IMR-90 (cell line): ENCODE data around the gene MAS1L. TPM values are rescaled to one million over a fixed set of nuclear protein-coding genes. Genes with fewer than 3 reads are reported as not detected.

Source experiments
- ATAC-seq: fragments of 200-7000 bp; cut with Tn5 transposase; 2 replicates; pipeline ENCODE4 v1.9.1; 2020; ENCODE audit warnings: low read depth, mild to moderate bottlenecking, moderate library complexity
- BruUV-seq: library from RNA; stranded (reverse); fragments of 400-500 nt; replicated peaks from 2 replicates; lab custom pipeline; 2021; lab: Mats Ljungman, UMichigan
- CTCF ChIA-PET: fragments of 300-600 bp; formaldehyde crosslinking; extraction: SDS; loops from one replicate; lab custom pipeline; 2021; ENCODE audit warnings: antibody characterized with exemption; lab: Yijun Ruan, JAX
- POLR2A ChIA-PET: fragments of 300-600 bp; sonication (Branson Sonifier 250); formaldehyde crosslinking; loops from one replicate; lab custom pipeline; 2022; ENCODE audit warnings: antibody characterized with exemption; ENCODE audit not compliant: unreplicated experiment; lab: Charles Lee
- DNase-seq: peaks from one replicate; pipeline ENCODE4 v3.0.0; 2013
- H2AFZ ChIP-seq: replicated peaks from 2 replicates; pipeline ENCODE3; 2013; ENCODE audit warnings: low read length, mild to moderate bottlenecking; ENCODE audit not compliant: poor library complexity
- H2AK5ac ChIP-seq: 2 replicates; pipeline ENCODE4 v1.6.1; 2013; ENCODE audit warnings: low read depth, low read length, inconsistent platforms
- H2AK9ac ChIP-seq: replicated peaks from 2 replicates; pipeline ENCODE3; 2013; ENCODE audit warnings: mild to moderate bottlenecking, low read depth, low read length, moderate library complexity; ENCODE audit not compliant: poor library complexity
- H2BK120ac ChIP-seq: 2 replicates; pipeline ENCODE4 v1.6.1; 2013; ENCODE audit warnings: low read depth, low read length, inconsistent platforms
- H2BK15ac ChIP-seq: 3 replicates; pipeline ENCODE4 v1.6.1; 2013; ENCODE audit warnings: low read depth, low read length, inconsistent platforms
- H2BK20ac ChIP-seq: 2 replicates; pipeline ENCODE4 v1.6.1; 2013; ENCODE audit warnings: low read depth, mild to moderate bottlenecking, inconsistent platforms, low read length, moderate library complexity
- H2BK5ac ChIP-seq: 2 replicates; pipeline ENCODE4 v1.6.1; 2013; ENCODE audit warnings: mild to moderate bottlenecking, low read depth, low read length, inconsistent platforms; ENCODE audit not compliant: poor library complexity, severe bottlenecking
- H3K14ac ChIP-seq: replicated peaks from 2 replicates; pipeline ENCODE4 v1.6.1; 2013; ENCODE audit warnings: low read depth, low read length, inconsistent platforms
- H3K18ac ChIP-seq: 2 replicates; pipeline ENCODE4 v1.6.1; 2013; ENCODE audit warnings: low read depth, low read length, control low read depth
- H3K23ac ChIP-seq: 2 replicates; pipeline ENCODE4 v1.6.1; 2013; ENCODE audit warnings: low read depth, low read length, inconsistent platforms
- H3K27ac ChIP-seq: 2 replicates; pipeline ENCODE4 v1.5.1; 2013; ENCODE audit warnings: mild to moderate bottlenecking, control low read depth, low read length; ENCODE audit not compliant: insufficient read depth
- H3K27me3 ChIP-seq: 2 replicates; pipeline ENCODE4 v1.6.1; 2013; ENCODE audit warnings: low read length; ENCODE audit not compliant: control insufficient read depth, insufficient read depth
- H3K36me3 ChIP-seq: 2 replicates; pipeline ENCODE4 v1.6.1; 2013; ENCODE audit warnings: low read length, mixed read lengths; ENCODE audit not compliant: control insufficient read depth, insufficient read depth
- H3K4ac ChIP-seq: 2 replicates; pipeline ENCODE4 v1.6.1; 2013; ENCODE audit warnings: low read depth, low read length, inconsistent platforms
- H3K4me1 ChIP-seq: 2 replicates; pipeline ENCODE4 v1.6.1; 2013; ENCODE audit warnings: low read length, mixed read lengths; ENCODE audit not compliant: control insufficient read depth, insufficient read depth
- H3K4me2 ChIP-seq: 2 replicates; pipeline ENCODE4 v1.6.1; 2013; ENCODE audit warnings: low read depth, mild to moderate bottlenecking, control low read depth, low read length, moderate library complexity
- H3K4me3 ChIP-seq: 2 replicates; pipeline ENCODE4 v1.5.1; 2013; ENCODE audit warnings: low read depth, mild to moderate bottlenecking, control low read depth, low read length, moderate library complexity; ENCODE audit not compliant: insufficient read depth
- H3K56ac ChIP-seq: 2 replicates; pipeline ENCODE4 v1.6.1; 2013; ENCODE audit warnings: low read length, inconsistent platforms; ENCODE audit not compliant: insufficient read depth; ENCODE audit errors: extremely low read depth
- H3K79me1 ChIP-seq, 2 experiments: 2 replicates each; pipeline ENCODE4 v1.6.1; 2013; ENCODE audit warnings: low read length in 2 of 2, inconsistent platforms in 1 of 2, low read depth in 1 of 2
- H3K9ac ChIP-seq: 2 replicates; pipeline ENCODE4 v1.6.1; 2013; ENCODE audit warnings: low read depth, low read length, control low read depth
- H3K9me1 ChIP-seq: 2 replicates; pipeline ENCODE4 v1.6.1; 2013; ENCODE audit warnings: low read length, inconsistent platforms; ENCODE audit not compliant: insufficient read depth
- H3K9me3 ChIP-seq: 2 replicates; pipeline ENCODE4 v1.6.1; 2013; ENCODE audit warnings: low read length; ENCODE audit not compliant: control insufficient read depth, insufficient read depth
- H4K20me1 ChIP-seq: 2 replicates; pipeline ENCODE4 v1.6.1; 2013; ENCODE audit warnings: low read length, inconsistent platforms; ENCODE audit not compliant: insufficient read depth
- H4K5ac ChIP-seq: 2 replicates; pipeline ENCODE4 v1.6.1; 2013; ENCODE audit warnings: mild to moderate bottlenecking, low read depth, low read length, control low read depth
- H4K8ac ChIP-seq, 2 experiments: 2 replicates each; pipeline ENCODE4 v1.6.1; 2013; ENCODE audit warnings: low read depth in 2 of 2, low read length in 2 of 2, control low read depth in 1 of 2, inconsistent platforms in 1 of 2
- H4K91ac ChIP-seq: 2 replicates; pipeline ENCODE4 v1.6.1; 2013; ENCODE audit warnings: low read depth, low read length, inconsistent platforms; ENCODE audit not compliant: insufficient read depth
- MAFK ChIP-seq: IDR thresholded peaks from 2 replicates; pipeline ENCODE4 v1.6.1; 2012; ENCODE audit warnings: low read depth, low read length, improper control_type of control experiment
- MXI1 ChIP-seq: IDR thresholded peaks from 2 replicates; pipeline ENCODE4 v1.6.1; 2012; ENCODE audit warnings: low read depth, mild to moderate bottlenecking, low read length, moderate library complexity, borderline replicate concordance
- SMC3 ChIP-seq: fragments of 150-350 bp; IDR thresholded peaks from 2 replicates; pipeline ENCODE4 v1.6.1; 2016; ENCODE audit warnings: low read depth, mild to moderate bottlenecking, antibody characterized with exemption, low read length, moderate library complexity
- WGBS, 2 experiments: methylation state at CpG; one replicate each; pipeline versions ENCODE4 v1.1.5 to v1.1.7; 2013; ENCODE audit warnings: missing lambda C conversion rate in 2 of 2; ENCODE audit not compliant: insufficient read length in 1 of 2; ENCODE audit errors: extremely low coverage in 2 of 2; 5-methylcytosine and 5-hydroxymethylcytosine counted together
- dilution Hi-C: fragments of 300-500 bp; cut with HindIII; formaldehyde crosslinking; loops from one replicate; pipeline ENCODE4 v1.14.3; 2018; ENCODE audit warnings: low sequenced_read_pairs; ENCODE audit not compliant: unreplicated experiment
- in situ Hi-C: fragments of 300-500 bp; cut with MboI; formaldehyde crosslinking; loops from 3 replicates; pipeline ENCODE4 v1.14.3; 2019; ENCODE audit warnings: low sequenced_read_pairs, inconsistent platforms, mixed read lengths
- intact Hi-C: fragments of 100-400 bp; cut with micrococcal nuclease; formaldehyde crosslinking; loops from 2 replicates; pipeline ENCODE4 v1.10.0; 2022
- polyA plus RNA-seq, 3 experiments: library from polyadenylated mRNA; depleted of rRNA; stranded (reverse); fragments of >200 nt; gene quantifications; 2 replicates each; pipeline ENCODE4 v1.2.3, GENCODE V29; 2012; ENCODE audit warnings: low replicate concordance in 1 of 3
- total RNA-seq: library from RNA; depleted of rRNA; stranded (reverse); fragments of >200 nt; gene quantifications from 2 replicates; pipeline ENCODE4 v1.2.3, GENCODE V29; 2012
- TF ChIP-seq, protein P1 (sequence below): conservative IDR thresholded peaks from 2 replicates; pipeline ENCODE4 v1.5.1; 2012; ENCODE audit warnings: mild to moderate bottlenecking, low read depth, low read length, improper control_type of control experiment

Gene MAS1L
- total and polyA plus RNA-seq, 2 of the 4 experiments (the other 2 are of a cell fraction): not detected

DNA sequence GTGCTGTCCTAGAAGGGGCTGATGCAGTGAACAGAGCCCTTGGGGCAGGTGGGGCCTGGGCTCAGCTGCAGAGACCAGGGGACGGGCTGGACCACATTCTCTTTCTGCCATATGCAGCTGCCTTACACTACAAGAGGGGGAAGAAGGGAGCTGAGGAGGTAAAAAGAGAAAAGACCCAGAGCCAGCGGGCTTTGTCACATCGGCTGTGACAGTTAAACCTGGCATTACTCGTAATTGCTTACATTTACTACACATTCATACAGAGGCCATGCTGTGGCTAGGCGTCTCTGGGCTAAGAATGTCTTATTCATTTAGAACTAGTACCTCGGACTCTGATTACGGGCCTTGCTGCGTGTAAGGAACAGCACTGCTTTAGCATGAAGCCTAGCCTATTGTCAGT, 12.8 kb upstream of the MAS1L start:
- H4K8ac ChIP-seq: no peak overlapping the region
- no peak for DNase-seq
- intact Hi-C loops (no loop called here), dilution Hi-C loops (no loop called here), in situ Hi-C loops (no loop called here)
- H3K23ac ChIP-seq: no peak overlapping the region
- H2AFZ ChIP-seq: no peak overlapping the region
- no peak overlapping the region for H4K5ac ChIP-seq
- no peak overlapping the region for H2AK9ac ChIP-seq
- no peak for ATAC-seq
- H2BK120ac ChIP-seq: no peak overlapping the region
- no peak overlapping the region for H3K14ac ChIP-seq
- no peak overlapping the region for H3K4ac ChIP-seq
- H4K91ac ChIP-seq: no peak overlapping the region
- H3K27ac ChIP-seq: no peak overlapping the region
- H2BK20ac ChIP-seq: no peak overlapping the region
- POLR2A ChIA-PET: no interaction called here
- H3K18ac ChIP-seq: no peak overlapping the region
- H4K20me1 ChIP-seq: no peaks in the 10 kb centered on the region
- no peak overlapping the region for H3K9ac ChIP-seq
- BruUV-seq: no TSS peak
- no peaks in the 10 kb centered on the region for H3K79me1 ChIP-seq
- H3K4me1 ChIP-seq: no peaks in the 10 kb centered on the region
- no peaks in the 10 kb centered on the region for H3K27me3 ChIP-seq
- no peaks in the 10 kb centered on the region for H3K36me3 ChIP-seq
- CTCF ChIA-PET: no interaction called here
- peaks cover 8% of the 10 kb centered on the region; the same call in 1 of the 2 replicates for H3K9me3 ChIP-seq
- no peak overlapping the region for H2BK15ac ChIP-seq
- H2AK5ac ChIP-seq: no peak overlapping the region
- no CpG with 5 or more reads among the region's 8 CpGs for WGBS, 2 experiments
- no peak overlapping the region for H2BK5ac ChIP-seq
- no peaks in the 10 kb centered on the region for H3K9me1 ChIP-seq
- no peak overlapping the region for H3K56ac ChIP-seq
- H3K4me3 ChIP-seq: no peak overlapping the region
- no peak overlapping the region for H3K4me2 ChIP-seq
- TF ChIP-seq, protein P1, sequence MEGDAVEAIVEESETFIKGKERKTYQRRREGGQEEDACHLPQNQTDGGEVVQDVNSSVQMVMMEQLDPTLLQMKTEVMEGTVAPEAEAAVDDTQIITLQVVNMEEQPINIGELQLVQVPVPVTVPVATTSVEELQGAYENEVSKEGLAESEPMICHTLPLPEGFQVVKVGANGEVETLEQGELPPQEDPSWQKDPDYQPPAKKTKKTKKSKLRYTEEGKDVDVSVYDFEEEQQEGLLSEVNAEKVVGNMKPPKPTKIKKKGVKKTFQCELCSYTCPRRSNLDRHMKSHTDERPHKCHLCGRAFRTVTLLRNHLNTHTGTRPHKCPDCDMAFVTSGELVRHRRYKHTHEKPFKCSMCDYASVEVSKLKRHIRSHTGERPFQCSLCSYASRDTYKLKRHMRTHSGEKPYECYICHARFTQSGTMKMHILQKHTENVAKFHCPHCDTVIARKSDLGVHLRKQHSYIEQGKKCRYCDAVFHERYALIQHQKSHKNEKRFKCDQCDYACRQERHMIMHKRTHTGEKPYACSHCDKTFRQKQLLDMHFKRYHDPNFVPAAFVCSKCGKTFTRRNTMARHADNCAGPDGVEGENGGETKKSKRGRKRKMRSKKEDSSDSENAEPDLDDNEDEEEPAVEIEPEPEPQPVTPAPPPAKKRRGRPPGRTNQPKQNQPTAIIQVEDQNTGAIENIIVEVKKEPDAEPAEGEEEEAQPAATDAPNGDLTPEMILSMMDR: no peak
- TF ChIP-seq MXI1: no peak
- TF ChIP-seq SMC3: no peak
- no peak for TF ChIP-seq MAFK
